Neural cell (in vitro differentiated cells): ENCODE data around the gene FHOD1.

Source experiments
- RAD21 ChIP-seq: fragments of 450-650 bp; conservative IDR thresholded peaks from 2 replicates; pipeline ENCODE4 v1.6.1; 2014; ENCODE audit warnings: antibody characterized with exemption, mild to moderate bottlenecking, moderate library complexity
- REST ChIP-seq: IDR thresholded peaks from 2 replicates; pipeline ENCODE4 v1.6.1; 2012; ENCODE audit warnings: borderline replicate concordance
- TAF1 ChIP-seq: IDR thresholded peaks from 2 replicates; pipeline ENCODE4 v1.6.1; 2012; ENCODE audit warnings: low read depth

- TF ChIP-seq TAF1: no peak
- TF ChIP-seq REST: no peak
- TF ChIP-seq RAD21: no peak
Measured at GRCh38 chr16:67183284-67183626, 64.0 kb downstream of the FHOD1 start.
